ENCODE results near the gene EPC2.

DNA sequence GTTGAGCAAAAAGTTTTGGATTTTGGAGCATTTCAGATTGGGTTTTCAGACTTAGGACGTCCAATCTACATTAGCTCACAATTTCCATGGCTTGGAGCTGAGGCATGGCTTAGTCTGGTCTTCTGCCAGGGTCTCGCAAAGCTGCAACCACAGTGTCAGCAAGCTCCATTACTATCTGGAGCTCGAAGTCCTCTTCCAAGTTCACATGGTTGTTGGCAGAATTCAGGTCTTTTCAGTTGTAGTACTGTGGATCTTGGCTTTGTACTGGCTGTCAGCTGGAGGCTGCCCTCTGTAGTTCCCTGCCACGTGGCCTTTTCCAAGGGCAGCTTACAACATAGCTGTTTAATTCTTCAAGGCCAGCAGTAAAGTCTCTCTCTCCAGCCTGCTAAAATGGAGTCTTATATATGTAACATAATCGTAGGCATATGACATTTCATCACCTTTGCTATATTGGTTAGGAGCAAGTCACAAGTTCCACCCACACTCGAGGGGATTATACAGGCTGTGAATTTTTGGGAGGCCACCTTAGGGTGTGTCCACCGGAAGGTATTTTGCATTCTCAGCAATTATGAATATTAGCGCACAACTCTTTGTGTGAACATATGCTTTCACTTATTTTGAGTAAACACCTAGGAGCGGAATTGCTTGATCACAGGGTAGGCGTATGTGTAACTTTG, 41.5 kb upstream of the EPC2 start:
- TF ChIP-seq, protein P1, sequence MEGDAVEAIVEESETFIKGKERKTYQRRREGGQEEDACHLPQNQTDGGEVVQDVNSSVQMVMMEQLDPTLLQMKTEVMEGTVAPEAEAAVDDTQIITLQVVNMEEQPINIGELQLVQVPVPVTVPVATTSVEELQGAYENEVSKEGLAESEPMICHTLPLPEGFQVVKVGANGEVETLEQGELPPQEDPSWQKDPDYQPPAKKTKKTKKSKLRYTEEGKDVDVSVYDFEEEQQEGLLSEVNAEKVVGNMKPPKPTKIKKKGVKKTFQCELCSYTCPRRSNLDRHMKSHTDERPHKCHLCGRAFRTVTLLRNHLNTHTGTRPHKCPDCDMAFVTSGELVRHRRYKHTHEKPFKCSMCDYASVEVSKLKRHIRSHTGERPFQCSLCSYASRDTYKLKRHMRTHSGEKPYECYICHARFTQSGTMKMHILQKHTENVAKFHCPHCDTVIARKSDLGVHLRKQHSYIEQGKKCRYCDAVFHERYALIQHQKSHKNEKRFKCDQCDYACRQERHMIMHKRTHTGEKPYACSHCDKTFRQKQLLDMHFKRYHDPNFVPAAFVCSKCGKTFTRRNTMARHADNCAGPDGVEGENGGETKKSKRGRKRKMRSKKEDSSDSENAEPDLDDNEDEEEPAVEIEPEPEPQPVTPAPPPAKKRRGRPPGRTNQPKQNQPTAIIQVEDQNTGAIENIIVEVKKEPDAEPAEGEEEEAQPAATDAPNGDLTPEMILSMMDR (conservative IDR thresholded peaks at IDR 0.05; ENCODE audit: low read length) = no peak
- TF ChIP-seq EZH2phosphoT487 (IDR thresholded peaks at IDR 0.05; ENCODE audit: borderline replicate concordance) = no peak
